Fibroblast of the aortic adventitia (primary cell): Measurements from ENCODE around the gene DISC1. TPM values are rescaled to one million over a fixed set of nuclear protein-coding genes. Genes with fewer than 3 reads are reported as not detected.

Source experiments
- DNase-seq: peaks from one replicate; pipeline ENCODE4 v3.0.0-alpha.2; 2010; ENCODE audit warnings: low read depth
- H3K4me3 ChIP-seq: 2 replicates; pipeline ENCODE4 v1.5.1; 2011; ENCODE audit warnings: low read depth, mild to moderate bottlenecking, control low read depth, low read length, moderate library complexity
- total RNA-seq: library from RNA; depleted of rRNA; stranded (reverse); fragments of >200 nt; gene quantifications from 2 replicates; pipeline ENCODE4 v1.2.3, GENCODE V29; 2012; ENCODE audit warnings: low replicate concordance
- TF ChIP-seq, protein P1 (sequence below): IDR thresholded peaks from 2 replicates; pipeline ENCODE4 v1.5.1; 2011; ENCODE audit warnings: mild to moderate bottlenecking, low read length, control low read depth, inconsistent platforms; ENCODE audit not compliant: insufficient read depth

DISC1 gene
- total RNA-seq, 1 donor, result 4.7 TPM

DNA sequence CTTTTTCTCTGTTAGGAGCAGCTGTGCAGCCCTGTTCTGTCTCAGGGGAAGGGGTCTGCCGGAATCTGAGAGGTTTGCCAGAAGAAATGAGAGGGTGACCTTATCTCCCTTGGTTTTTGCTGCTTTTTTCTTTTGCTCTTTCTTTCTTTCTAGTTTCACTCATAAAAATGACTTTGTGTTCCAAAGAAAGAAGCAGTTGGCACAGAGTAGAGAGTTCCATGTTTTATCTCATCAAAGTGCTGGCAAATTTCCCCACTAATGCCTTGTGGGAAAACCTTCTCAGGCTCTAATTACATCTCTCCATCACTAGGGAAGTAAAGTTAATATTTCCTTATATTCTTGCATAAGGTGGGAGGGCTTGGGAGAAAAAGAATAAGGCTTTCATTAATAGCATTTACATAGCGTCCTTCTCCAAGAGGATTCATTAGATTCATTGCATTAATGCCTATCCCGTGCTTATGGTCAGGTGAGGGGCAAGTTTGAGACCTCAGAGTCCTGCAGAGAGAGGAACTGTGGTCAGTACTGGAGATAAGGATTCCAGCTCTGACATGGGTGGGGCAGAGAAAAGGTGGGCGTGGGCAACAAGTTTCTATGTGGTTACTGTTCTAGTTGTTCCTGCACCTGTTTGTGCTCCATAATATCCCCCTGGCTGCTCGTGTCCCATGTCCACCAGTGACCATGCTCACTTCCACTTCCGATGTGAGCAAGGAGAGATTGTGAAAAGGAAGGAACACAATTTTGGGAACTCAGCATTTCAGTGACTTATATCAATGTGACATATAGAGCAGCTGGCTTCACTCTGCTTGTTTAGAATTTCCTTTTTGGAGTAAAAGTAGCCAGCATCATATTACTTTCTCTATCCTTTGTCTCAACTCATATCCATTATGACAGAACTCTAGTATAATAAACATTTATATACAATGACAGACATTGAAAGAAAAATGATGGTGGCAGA lies 79.5 kb downstream of the DISC1 start:
- DNase-seq, result peak; percentile 72
- TF ChIP-seq, protein P1, sequence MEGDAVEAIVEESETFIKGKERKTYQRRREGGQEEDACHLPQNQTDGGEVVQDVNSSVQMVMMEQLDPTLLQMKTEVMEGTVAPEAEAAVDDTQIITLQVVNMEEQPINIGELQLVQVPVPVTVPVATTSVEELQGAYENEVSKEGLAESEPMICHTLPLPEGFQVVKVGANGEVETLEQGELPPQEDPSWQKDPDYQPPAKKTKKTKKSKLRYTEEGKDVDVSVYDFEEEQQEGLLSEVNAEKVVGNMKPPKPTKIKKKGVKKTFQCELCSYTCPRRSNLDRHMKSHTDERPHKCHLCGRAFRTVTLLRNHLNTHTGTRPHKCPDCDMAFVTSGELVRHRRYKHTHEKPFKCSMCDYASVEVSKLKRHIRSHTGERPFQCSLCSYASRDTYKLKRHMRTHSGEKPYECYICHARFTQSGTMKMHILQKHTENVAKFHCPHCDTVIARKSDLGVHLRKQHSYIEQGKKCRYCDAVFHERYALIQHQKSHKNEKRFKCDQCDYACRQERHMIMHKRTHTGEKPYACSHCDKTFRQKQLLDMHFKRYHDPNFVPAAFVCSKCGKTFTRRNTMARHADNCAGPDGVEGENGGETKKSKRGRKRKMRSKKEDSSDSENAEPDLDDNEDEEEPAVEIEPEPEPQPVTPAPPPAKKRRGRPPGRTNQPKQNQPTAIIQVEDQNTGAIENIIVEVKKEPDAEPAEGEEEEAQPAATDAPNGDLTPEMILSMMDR, result no peak
- no peak overlapping the region for H3K4me3 ChIP-seq

DNA sequence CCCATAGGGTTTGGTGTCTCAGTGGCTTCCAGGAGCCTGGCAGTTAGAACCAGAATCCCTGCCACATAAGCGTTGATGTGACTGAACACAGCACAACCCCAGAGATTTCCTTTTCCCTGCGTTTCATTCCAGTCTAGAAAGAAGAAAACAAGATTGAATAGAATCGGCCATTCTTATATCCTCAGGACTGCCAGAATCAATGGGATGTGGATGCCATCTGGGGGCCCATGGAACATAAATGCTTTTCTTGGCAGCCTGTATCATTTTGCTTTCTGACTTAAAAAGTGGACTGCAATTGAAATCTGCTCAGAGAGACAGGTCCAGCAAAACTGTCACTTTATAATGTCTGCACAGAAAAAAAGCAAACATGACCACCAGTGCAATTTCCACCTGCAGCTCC lies 80.3 kb downstream of the DISC1 start:
- TF ChIP-seq, protein P1, result no peak
- no peak overlapping the region for H3K4me3 ChIP-seq
- DNase-seq, result no peak

DNA sequence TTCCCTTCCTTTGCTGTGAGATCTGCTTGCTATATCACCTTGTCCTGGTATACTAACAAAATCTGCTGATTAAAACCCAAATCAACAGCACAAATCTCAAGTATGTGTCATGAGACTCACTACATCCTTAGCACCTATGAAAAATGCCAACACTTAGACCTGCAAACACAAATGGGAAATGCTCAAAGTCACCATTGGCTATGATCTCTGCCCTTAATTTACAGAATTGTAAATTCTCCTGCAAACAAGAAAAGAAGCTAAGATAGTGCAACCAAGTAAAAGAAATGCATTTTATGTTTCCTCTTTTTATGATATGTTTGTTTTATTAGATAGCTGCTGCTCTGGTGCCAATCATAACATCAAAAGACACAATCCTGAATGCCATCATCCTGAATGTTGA lies 80.8 kb downstream of the DISC1 start:
- TF ChIP-seq, protein P1, result no peak
- DNase-seq, result no peak
- no peak overlapping the region for H3K4me3 ChIP-seq

DNA sequence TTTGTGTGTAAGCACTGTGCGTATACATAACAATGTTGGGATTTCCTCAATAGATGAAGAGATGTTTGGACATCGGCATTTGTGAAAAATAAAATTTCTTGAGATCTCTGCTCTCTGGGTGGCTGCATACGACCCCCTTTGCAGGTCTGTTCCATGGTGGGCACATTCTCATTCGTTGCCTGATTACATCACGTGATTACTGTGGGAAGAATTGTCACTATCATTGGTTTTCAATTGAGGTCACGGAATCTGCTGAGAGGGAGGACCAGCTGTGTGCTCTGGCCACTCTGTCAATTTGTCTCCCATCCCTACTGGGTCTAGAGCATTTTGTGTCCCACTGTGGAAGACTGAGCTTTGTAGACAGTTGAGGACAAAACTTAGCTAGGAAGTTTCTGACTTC lies 81.8 kb downstream of the DISC1 start:
- no peak overlapping the region for H3K4me3 ChIP-seq
- DNase-seq, result no peak
- TF ChIP-seq, protein P1, result no peak

DNA sequence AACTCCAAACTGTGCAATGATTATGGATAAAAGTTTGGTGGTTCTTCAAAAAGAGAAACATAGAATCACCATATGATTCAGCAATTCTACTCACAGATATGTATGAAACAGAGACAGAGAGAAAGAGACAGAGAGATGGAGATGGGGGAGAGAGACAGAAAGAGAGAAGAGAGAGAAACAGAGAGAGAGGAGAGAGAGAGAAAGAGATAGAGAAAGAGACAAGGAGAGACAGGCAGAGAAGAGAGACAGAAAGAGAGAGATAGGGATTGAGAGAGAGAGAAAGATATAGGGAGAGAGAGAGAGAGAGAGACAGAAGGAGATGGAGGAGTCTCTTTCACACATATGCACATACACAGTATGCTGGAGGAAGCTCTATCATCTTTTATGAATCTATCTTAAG lies 87.8 kb downstream of the DISC1 start:
- no peak for DNase-seq
- no peak overlapping the region for H3K4me3 ChIP-seq
- TF ChIP-seq, protein P1, result no peak

DNA sequence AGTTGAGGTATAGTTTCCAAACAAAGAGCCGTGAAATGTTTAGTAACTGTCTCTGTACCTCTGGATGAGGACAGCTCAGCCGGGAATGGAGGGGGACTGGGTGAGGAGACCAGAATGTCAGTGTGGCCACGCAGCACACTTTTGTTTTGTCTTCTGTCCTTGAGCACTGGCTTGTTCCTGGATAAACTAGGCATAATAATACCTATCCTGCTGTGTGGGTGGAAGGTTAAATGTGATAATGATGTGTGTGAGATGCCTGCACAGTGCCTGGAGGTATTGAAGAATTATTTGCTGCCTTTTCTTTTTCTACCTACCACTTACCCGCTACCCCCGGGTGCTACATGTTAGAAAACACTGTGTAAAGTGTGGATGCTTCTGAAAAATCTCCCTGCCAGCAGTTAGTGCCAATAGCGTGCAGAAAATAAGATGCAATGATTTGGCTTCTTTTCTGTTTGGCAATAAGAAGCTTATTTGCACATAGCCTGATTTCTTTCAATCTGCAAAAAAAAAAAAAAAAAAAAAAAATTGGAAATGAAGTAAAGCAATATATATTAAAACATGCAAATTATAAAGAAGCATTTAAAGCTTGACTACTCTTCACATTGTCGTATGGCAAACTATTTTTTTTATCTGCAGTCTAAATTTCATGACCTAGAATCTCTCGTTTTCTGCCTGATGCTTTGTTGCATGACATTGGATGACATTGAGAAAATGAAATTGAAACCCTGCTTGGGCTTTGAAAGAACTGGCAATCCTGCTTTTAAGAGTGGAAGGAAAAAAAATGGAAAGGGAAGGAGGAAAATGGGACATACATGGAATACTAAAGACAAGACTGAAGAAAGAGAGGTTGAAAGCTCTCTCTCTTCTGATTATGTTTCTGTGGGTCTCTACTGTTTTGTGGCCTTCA lies 89.5 kb downstream of the DISC1 start:
- no peak for DNase-seq
- TF ChIP-seq, protein P1, result no peak
- H3K4me3 ChIP-seq, result no peak overlapping the region
